SU-DHL-6 (cell line): ENCODE data around the gene GLI3.

Source experiments
- H2AFZ ChIP-seq: fragments of 200-600 bp; sonication (generic); 2 replicates; pipeline ENCODE4 v1.6.1; 2014; ENCODE audit warnings: low read depth, mild to moderate bottlenecking, moderate library complexity, mixed read lengths, antibody characterized with exemption, low read length; ENCODE audit not compliant: severe bottlenecking
- H3F3A ChIP-seq: fragments of 200-600 bp; shearing (Covaris generic); 2 replicates; pipeline ENCODE4 v1.6.0; 2016; ENCODE audit warnings: antibody characterized with exemption, mild to moderate bottlenecking; ENCODE audit not compliant: insufficient read depth
- H3K27ac ChIP-seq: fragments of 200-600 bp; sonication (generic); 2 replicates; pipeline ENCODE4 v1.5.1; 2016; ENCODE audit warnings: low read depth, mild to moderate bottlenecking, low read length, moderate library complexity, mixed read lengths
- H3K27me3 ChIP-seq: fragments of 200-600 bp; sonication (generic), shearing (Covaris generic); 2 replicates; pipeline ENCODE4 v1.6.0; 2014; ENCODE audit warnings: mild to moderate bottlenecking, low read length
- H3K36me3 ChIP-seq: fragments of 200-600 bp; sonication (generic); 2 replicates; pipeline ENCODE4 v1.6.1; 2014; ENCODE audit warnings: mild to moderate bottlenecking, low read length, mixed read lengths
- H3K4me2 ChIP-seq: fragments of 300-600, 200-600 bp; shearing (Covaris generic), sonication (generic); 2 replicates; pipeline ENCODE4 v1.6.0; 2014; ENCODE audit warnings: low read length, low read depth, mild to moderate bottlenecking; ENCODE audit not compliant: poor library complexity, severe bottlenecking
- H3K4me3 ChIP-seq: fragments of 200-600 bp; sonication (generic); 2 replicates; pipeline ENCODE4 v1.5.1; 2014; ENCODE audit warnings: antibody characterized with exemption, low read length, mild to moderate bottlenecking, mixed read lengths; ENCODE audit not compliant: insufficient read depth, poor library complexity, severe bottlenecking
- H3K79me2 ChIP-seq: fragments of 200-600 bp; sonication (generic); 2 replicates; pipeline ENCODE4 v1.6.1; 2014; ENCODE audit warnings: mild to moderate bottlenecking, low read length, moderate library complexity; ENCODE audit not compliant: insufficient read depth
- H3K9ac ChIP-seq: fragments of 200-600 bp; sonication (generic); 2 replicates; pipeline ENCODE4 v1.7.0; 2014; ENCODE audit warnings: mild to moderate bottlenecking, low read length
- H3K9me2 ChIP-seq: fragments of 200-600 bp; sonication (generic); replicated peaks from 2 replicates; pipeline ENCODE4 v1.6.1; 2014; ENCODE audit warnings: low read length; ENCODE audit not compliant: insufficient read depth
- H3K9me3 ChIP-seq: fragments of 200-600 bp; sonication (generic); 2 replicates; pipeline ENCODE4 v1.6.1; 2014; ENCODE audit warnings: low read length, mixed read lengths; ENCODE audit not compliant: insufficient read depth
- H4K20me1 ChIP-seq: fragments of 200-600 bp; sonication (generic); 2 replicates; pipeline ENCODE4 v1.6.1; 2014; ENCODE audit warnings: low read depth, mild to moderate bottlenecking, antibody characterized with exemption, low read length, moderate library complexity, mixed read lengths
- EZH2phosphoT487 ChIP-seq: fragments of 200-600 bp; sonication (generic), shearing (Covaris generic); conservative IDR thresholded peaks from 2 replicates; pipeline ENCODE4 v1.6.1; 2018; ENCODE audit warnings: mild to moderate bottlenecking, antibody characterized with exemption, low read length, moderate library complexity, mixed read lengths
- TF ChIP-seq, protein P1 (sequence below): fragments of 200-600 bp; sonication (generic); IDR thresholded peaks from one replicate; pipeline ENCODE4 v1.5.1; 2017; ENCODE audit warnings: antibody characterized with exemption, mild to moderate bottlenecking, low read length, moderate library complexity; ENCODE audit not compliant: insufficient read depth, poor library complexity, severe bottlenecking

GLI3 gene

DNA sequence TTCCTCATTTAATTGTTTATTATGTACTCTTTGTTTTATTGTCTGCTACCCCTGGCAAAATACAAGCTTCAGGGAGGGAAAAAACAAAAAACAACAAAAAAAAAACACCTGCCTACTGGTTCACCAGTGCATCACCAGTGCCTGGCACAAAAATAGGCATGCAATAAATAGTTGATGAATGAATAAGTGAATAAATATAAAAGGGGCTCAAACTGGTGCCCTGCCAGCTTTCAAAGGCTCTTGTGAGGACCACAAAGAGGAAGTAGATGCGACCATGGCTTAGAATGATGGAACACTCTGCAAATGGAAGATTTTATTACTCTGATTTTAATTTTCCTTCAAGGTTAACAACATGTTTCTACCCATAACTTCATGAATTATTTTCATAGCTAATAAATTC lies 321.1 kb downstream of the GLI3 start:
- no peaks in the 10 kb centered on the region for H4K20me1 ChIP-seq
- no peak for TF ChIP-seq EZH2phosphoT487
- TF ChIP-seq, protein P1, sequence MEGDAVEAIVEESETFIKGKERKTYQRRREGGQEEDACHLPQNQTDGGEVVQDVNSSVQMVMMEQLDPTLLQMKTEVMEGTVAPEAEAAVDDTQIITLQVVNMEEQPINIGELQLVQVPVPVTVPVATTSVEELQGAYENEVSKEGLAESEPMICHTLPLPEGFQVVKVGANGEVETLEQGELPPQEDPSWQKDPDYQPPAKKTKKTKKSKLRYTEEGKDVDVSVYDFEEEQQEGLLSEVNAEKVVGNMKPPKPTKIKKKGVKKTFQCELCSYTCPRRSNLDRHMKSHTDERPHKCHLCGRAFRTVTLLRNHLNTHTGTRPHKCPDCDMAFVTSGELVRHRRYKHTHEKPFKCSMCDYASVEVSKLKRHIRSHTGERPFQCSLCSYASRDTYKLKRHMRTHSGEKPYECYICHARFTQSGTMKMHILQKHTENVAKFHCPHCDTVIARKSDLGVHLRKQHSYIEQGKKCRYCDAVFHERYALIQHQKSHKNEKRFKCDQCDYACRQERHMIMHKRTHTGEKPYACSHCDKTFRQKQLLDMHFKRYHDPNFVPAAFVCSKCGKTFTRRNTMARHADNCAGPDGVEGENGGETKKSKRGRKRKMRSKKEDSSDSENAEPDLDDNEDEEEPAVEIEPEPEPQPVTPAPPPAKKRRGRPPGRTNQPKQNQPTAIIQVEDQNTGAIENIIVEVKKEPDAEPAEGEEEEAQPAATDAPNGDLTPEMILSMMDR = no peak
- H3K9ac ChIP-seq = no peak overlapping the region
- no peak overlapping the region for H3K4me3 ChIP-seq
- no peak overlapping the region for H2AFZ ChIP-seq
- H3K27me3 ChIP-seq = no peaks in the 10 kb centered on the region
- no peak overlapping the region for H3K27ac ChIP-seq
- no peaks in the 10 kb centered on the region for H3K9me3 ChIP-seq
- no peaks in the 10 kb centered on the region for H3K79me2 ChIP-seq
- H3F3A ChIP-seq = no peaks in the 10 kb centered on the region
- H3K4me2 ChIP-seq = no peak overlapping the region
- no peaks in the 10 kb centered on the region; the same call in 1 of the 2 replicates for H3K9me2 ChIP-seq
- no peaks in the 10 kb centered on the region for H3K36me3 ChIP-seq

DNA sequence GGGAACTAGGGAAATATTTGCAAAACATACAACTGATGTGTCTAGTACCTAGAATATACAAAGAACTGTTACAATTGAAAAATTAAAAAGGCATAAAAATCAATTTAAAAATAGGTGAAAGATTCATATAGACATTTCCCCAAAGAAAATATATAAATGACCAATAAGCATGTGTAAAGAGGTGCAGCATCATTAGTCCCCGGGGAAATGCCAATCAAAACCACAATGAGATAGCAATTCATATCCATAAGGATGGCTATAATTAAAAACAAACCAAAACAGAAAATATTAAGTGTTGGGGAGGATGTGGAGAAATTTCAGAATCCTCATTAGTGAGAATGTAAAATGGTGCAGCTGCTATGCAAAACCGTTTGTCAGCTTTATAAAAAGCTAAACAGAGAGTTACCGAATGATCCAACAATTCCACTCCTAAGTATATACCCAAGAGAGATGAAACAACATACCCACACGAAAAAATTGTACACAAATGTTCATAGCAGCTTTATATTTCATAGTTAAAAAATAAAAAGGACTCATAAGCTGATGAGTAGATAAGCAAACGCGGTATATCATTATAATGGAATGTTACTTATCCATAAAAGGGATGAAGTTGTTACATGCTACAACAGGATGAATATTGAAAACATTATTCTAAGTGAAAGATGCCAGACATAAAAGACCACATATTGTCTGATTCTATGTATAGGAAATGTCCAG lies 324.0 kb downstream of the GLI3 start:
- no peak overlapping the region for H3K4me3 ChIP-seq
- TF ChIP-seq EZH2phosphoT487 = no peak
- TF ChIP-seq, protein P1 = no peak
- no peaks in the 10 kb centered on the region for H4K20me1 ChIP-seq
- H3K79me2 ChIP-seq = no peaks in the 10 kb centered on the region
- no peaks in the 10 kb centered on the region for H3F3A ChIP-seq
- H3K4me2 ChIP-seq = no peak overlapping the region
- no peaks in the 10 kb centered on the region for H3K9me3 ChIP-seq
- H3K9ac ChIP-seq = no peak overlapping the region
- no peaks in the 10 kb centered on the region for H3K9me2 ChIP-seq
- no peak overlapping the region for H2AFZ ChIP-seq
- H3K27ac ChIP-seq = no peak overlapping the region
- H3K36me3 ChIP-seq = no peaks in the 10 kb centered on the region
- H3K27me3 ChIP-seq = no peaks in the 10 kb centered on the region

DNA sequence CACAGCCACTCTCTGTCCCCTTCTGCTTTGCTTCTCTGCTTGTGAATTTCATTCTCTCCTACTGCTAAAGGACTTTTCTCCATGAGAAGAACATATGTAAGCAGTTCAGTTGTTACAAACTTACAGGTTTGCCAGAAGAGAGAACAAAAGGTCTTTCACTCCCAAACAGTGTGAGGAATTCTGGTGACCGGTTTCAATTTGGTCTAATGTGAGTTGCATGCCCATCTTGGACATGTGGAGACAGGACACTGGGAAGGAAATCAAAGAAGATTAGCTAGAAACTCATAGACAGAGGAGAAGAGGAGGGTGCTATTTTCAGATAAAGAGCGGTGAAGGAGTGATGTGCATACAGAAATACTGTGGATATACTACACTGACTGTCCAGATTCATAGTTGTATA lies 324.6 kb downstream of the GLI3 start:
- H3K9me3 ChIP-seq = no peaks in the 10 kb centered on the region
- H4K20me1 ChIP-seq = no peaks in the 10 kb centered on the region
- no peaks in the 10 kb centered on the region for H3K27me3 ChIP-seq
- H3K27ac ChIP-seq = no peak overlapping the region
- H3K79me2 ChIP-seq = no peaks in the 10 kb centered on the region
- TF ChIP-seq, protein P1 = no peak
- TF ChIP-seq EZH2phosphoT487 = no peak
- H3K4me3 ChIP-seq = no peak overlapping the region
- H3K9ac ChIP-seq = no peak overlapping the region
- no peaks in the 10 kb centered on the region for H3F3A ChIP-seq
- H3K36me3 ChIP-seq = no peaks in the 10 kb centered on the region
- no peak overlapping the region for H3K4me2 ChIP-seq
- H3K9me2 ChIP-seq = no peaks in the 10 kb centered on the region
- no peak overlapping the region for H2AFZ ChIP-seq
